GM21576 (cell line): ENCODE results near the gene STYK1.

Experiments used
- ATAC-seq: cut with Tn5 transposase; IDR thresholded peaks from one replicate; pipeline ENCODE4 v1.9.1; 2021; ENCODE audit warnings: mild to moderate bottlenecking, moderate library complexity; ENCODE audit not compliant: unreplicated experiment

The STYK1 gene

DNA sequence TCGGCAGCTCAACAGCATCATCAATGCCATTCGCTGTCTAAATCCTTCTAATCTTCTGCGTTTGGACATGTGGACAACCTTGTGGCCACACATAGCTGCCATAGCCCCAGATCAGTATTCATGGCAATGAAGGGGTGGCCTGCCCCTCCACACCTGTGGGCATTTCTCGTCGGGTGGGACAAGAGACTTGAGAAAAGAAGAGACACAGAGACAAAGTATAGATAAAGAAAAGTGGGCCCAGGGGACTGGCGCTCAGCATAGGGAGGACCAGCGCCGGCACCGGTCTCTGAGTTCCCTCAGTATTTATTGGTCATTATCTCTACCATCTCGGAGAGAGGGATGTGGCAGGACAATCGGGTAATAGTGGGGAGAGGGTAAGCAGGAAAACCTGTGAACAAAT lies 102.7 kb downstream of the STYK1 start:
- ATAC-seq = no peak
